Hepatocyte (in vitro differentiated cells): ENCODE data around the gene UBE4A. TPM values are rescaled to one million over a fixed set of nuclear protein-coding genes. Genes with fewer than 3 reads are reported as not detected.

ENCODE experiments used
- DNase-seq: peaks from one replicate; pipeline ENCODE4 v3.0.0-alpha.2; 2016; ENCODE audit warnings: low spot score
- H2AFZ ChIP-seq: fragments of 200-600 bp; sonication (generic); 2 replicates; pipeline ENCODE4 v1.6.0; 2016; ENCODE audit warnings: antibody characterized with exemption, mild to moderate bottlenecking
- H3K27ac ChIP-seq: fragments of 200-600 bp; sonication (generic); 2 replicates; pipeline ENCODE4 v1.5.1; 2016; ENCODE audit warnings: mild to moderate bottlenecking
- H3K27me3 ChIP-seq: fragments of 200-600 bp; sonication (generic); 2 replicates; pipeline ENCODE4 v1.6.1; 2016
- H3K36me3 ChIP-seq: fragments of 200-600 bp; sonication (generic); replicated peaks from 2 replicates; pipeline ENCODE4 v1.5.1; 2016; ENCODE audit warnings: low read depth; ENCODE audit not compliant: insufficient read depth
- H3K4me1 ChIP-seq: fragments of 200-600 bp; sonication (generic); 2 replicates; pipeline ENCODE4 v1.5.1; 2016; ENCODE audit warnings: mild to moderate bottlenecking, moderate library complexity; ENCODE audit not compliant: insufficient read depth
- H3K4me2 ChIP-seq: fragments of 200-600 bp; sonication (generic); 2 replicates; pipeline ENCODE4 v1.6.0; 2016
- H3K4me3 ChIP-seq: fragments of 200-600 bp; sonication (generic); 2 replicates; pipeline ENCODE4 v1.5.1; 2016; ENCODE audit warnings: mild to moderate bottlenecking
- H3K79me2 ChIP-seq: fragments of 200-600 bp; sonication (generic); 2 replicates; pipeline ENCODE4 v1.6.0; 2017; ENCODE audit warnings: mild to moderate bottlenecking
- H3K9me2 ChIP-seq: fragments of 200-600 bp; sonication (generic); replicated peaks from 2 replicates; pipeline ENCODE4 v1.6.0; 2017; ENCODE audit warnings: mild to moderate bottlenecking; ENCODE audit not compliant: insufficient read depth
- H3K9me3 ChIP-seq: fragments of 200-600 bp; sonication (generic); 2 replicates; pipeline ENCODE4 v1.5.1; 2016; ENCODE audit warnings: low read depth, mild to moderate bottlenecking
- H4K20me1 ChIP-seq: fragments of 200-600 bp; sonication (generic); 2 replicates; pipeline ENCODE4 v1.6.0; 2016; ENCODE audit warnings: mild to moderate bottlenecking; ENCODE audit not compliant: insufficient read depth, poor library complexity, severe bottlenecking
- EZH2 ChIP-seq: fragments of 200-600 bp; sonication (generic); IDR thresholded peaks from 2 replicates; pipeline ENCODE4 v1.6.1; 2016; ENCODE audit warnings: antibody characterized with exemption, mild to moderate bottlenecking, borderline replicate concordance
- EZH2phosphoT487 ChIP-seq: fragments of 200-600 bp; sonication (generic); IDR thresholded peaks from one replicate; pipeline ENCODE4 v1.6.1; 2018; ENCODE audit warnings: antibody characterized with exemption, mild to moderate bottlenecking, low read depth, moderate library complexity; ENCODE audit not compliant: unreplicated experiment, severe bottlenecking
- WGBS: methylation state at CpG from one replicate; pipeline ENCODE4 v1.1.6; 2016; ENCODE audit warnings: low lambda C conversion rate; ENCODE audit errors: missing lambda C conversion rate; 5-methylcytosine and 5-hydroxymethylcytosine counted together
- polyA plus RNA-seq: library from polyadenylated mRNA; unstranded; fragments of >200 nt; fragmentation: Nextera tagmentation; extraction: Ambion mirVana; gene quantifications from 2 replicates; pipeline ENCODE4 v1.2.1, GENCODE V29; 2016
- total RNA-seq: library from RNA; depleted of rRNA; stranded (reverse); fragments of >200 nt; gene quantifications from 2 replicates; pipeline ENCODE4 v1.2.3, GENCODE V29; 2014
- TF ChIP-seq, protein P1 (sequence below): fragments of 200-600 bp; sonication (generic); IDR thresholded peaks from 2 replicates; pipeline ENCODE4 v1.5.1; 2016; ENCODE audit warnings: antibody characterized with exemption, mild to moderate bottlenecking; ENCODE audit not compliant: poor library complexity

Gene UBE4A
- total and polyA plus RNA-seq, 2 experiments from 2014 or later, result 19.7 to 57.5 TPM

- Histone ChIP-seq H3K27ac (no peak overlapping the region), H4K20me1 (no peaks in the 10 kb centered on the region), H3K4me2 (no peak overlapping the region), H3K9me3 (no peaks in the 10 kb centered on the region), H2AFZ (no peak overlapping the region), H3K36me3 (no peaks in the 10 kb centered on the region), H3K4me3 (no peak overlapping the region), H3K9me2 (no peaks in the 10 kb centered on the region), H3K4me1 (peaks cover 12% of the 10 kb centered on the region), H3K79me2 (no peaks in the 10 kb centered on the region), H3K27me3 (no peaks in the 10 kb centered on the region)
- TF ChIP-seq EZH2phosphoT487 (no peak), EZH2 (no peak)
- TF ChIP-seq, protein P1, sequence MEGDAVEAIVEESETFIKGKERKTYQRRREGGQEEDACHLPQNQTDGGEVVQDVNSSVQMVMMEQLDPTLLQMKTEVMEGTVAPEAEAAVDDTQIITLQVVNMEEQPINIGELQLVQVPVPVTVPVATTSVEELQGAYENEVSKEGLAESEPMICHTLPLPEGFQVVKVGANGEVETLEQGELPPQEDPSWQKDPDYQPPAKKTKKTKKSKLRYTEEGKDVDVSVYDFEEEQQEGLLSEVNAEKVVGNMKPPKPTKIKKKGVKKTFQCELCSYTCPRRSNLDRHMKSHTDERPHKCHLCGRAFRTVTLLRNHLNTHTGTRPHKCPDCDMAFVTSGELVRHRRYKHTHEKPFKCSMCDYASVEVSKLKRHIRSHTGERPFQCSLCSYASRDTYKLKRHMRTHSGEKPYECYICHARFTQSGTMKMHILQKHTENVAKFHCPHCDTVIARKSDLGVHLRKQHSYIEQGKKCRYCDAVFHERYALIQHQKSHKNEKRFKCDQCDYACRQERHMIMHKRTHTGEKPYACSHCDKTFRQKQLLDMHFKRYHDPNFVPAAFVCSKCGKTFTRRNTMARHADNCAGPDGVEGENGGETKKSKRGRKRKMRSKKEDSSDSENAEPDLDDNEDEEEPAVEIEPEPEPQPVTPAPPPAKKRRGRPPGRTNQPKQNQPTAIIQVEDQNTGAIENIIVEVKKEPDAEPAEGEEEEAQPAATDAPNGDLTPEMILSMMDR, result no peak
- no peak for DNase-seq
- WGBS, result 89% methylated on average over 5 of the region's 5 CpGs
Observed at GRCh38 chr11:118341815-118342489, 17.4 kb upstream of the UBE4A start.

GRCh38 chr11:118342503-118343161, 16.8 kb upstream of the UBE4A start, which contains the start of gene CD3D:
Gene CD3D (minus strand): TSS chr11:118342705. CDS start chr11:118342607, 98 bp downstream.
- H3K4me3 ChIP-seq, result no peak within 1 kb of the TSS
- no peaks in the 10 kb centered on the region for H4K20me1 ChIP-seq
- no peak within 1 kb of the TSS for H2AFZ ChIP-seq
- no peaks in the 10 kb centered on the region for H3K9me3 ChIP-seq
- DNase-seq, result no peak
- no peaks in the 10 kb centered on the region for H3K79me2 ChIP-seq
- no peak for TF ChIP-seq EZH2
- TF ChIP-seq EZH2phosphoT487, result no peak
- TF ChIP-seq, protein P1, result no peak
- no peaks in the 10 kb centered on the region for H3K27me3 ChIP-seq
- no peak within 1 kb of the TSS for H3K27ac ChIP-seq
- no peaks in the 10 kb centered on the region for H3K36me3 ChIP-seq
- H3K4me1 ChIP-seq, result peaks cover 12% of the 10 kb centered on the region
- no peak within 1 kb of the TSS for H3K4me2 ChIP-seq
- no peaks in the 10 kb centered on the region for H3K9me2 ChIP-seq
- 79% methylated on average over 13 of the region's 13 CpGs for WGBS

GRCh38 chr11:118343248-118343647, 16.2 kb upstream of the UBE4A start:
- no peaks in the 10 kb centered on the region for H3K9me2 ChIP-seq
- H3K36me3 ChIP-seq, result no peaks in the 10 kb centered on the region
- no peaks in the 10 kb centered on the region for H4K20me1 ChIP-seq
- TF ChIP-seq EZH2phosphoT487, result no peak
- TF ChIP-seq EZH2, result no peak
- TF ChIP-seq, protein P1, result no peak
- no peak overlapping the region for H2AFZ ChIP-seq
- DNase-seq, result no peak
- H3K4me1 ChIP-seq, result peaks cover 9% of the 10 kb centered on the region
- no peaks in the 10 kb centered on the region for H3K79me2 ChIP-seq
- 82% methylated on average over 9 of the region's 9 CpGs for WGBS
- H3K27me3 ChIP-seq, result no peaks in the 10 kb centered on the region
- H3K4me2 ChIP-seq, result no peak overlapping the region
- H3K4me3 ChIP-seq, result no peak overlapping the region
- no peaks in the 10 kb centered on the region for H3K9me3 ChIP-seq
- no peak overlapping the region for H3K27ac ChIP-seq
